Measurements from ENCODE around the gene CDH12.

GRCh38 chr5:21858441-21858840 is 994.7 kb downstream of the CDH12 start:
- TF ChIP-seq POLR2AphosphoS5 (IDR thresholded peaks at IDR 0.05) (no peak), CTCF (IDR thresholded peaks at IDR 0.05) (no peak), POLR2A (IDR thresholded peaks at IDR 0.05) (no peak), EP300 (IDR thresholded peaks at IDR 0.05) (no peak)
